Right hindlimb (tissue), 1 donor: Measurements from ENCODE around the gene SLC45A3.
A peak's percentile ranks its signal among the peaks of the same experiment; 100 is the strongest.

Source experiments
- DNase-seq: peaks from one replicate; pipeline ENCODE4 v3.0.0-alpha.2; 2018

Gene SLC45A3

GRCh38 chr1:205699416-205699815 is 19.1 kb upstream of the SLC45A3 start:
- no peak for DNase-seq

- no peak for DNase-seq
Observed at GRCh38 chr1:205698921-205699320, 18.6 kb upstream of the SLC45A3 start.

- peak; percentile 44 for DNase-seq
Observed at GRCh38 chr1:205693421-205693991, 13.2 kb upstream of the SLC45A3 start.

- DNase-seq = no peak
Observed at GRCh38 chr1:205692423-205692822, 12.1 kb upstream of the SLC45A3 start.

- no peak for DNase-seq
Observed at GRCh38 chr1:205690122-205690756, 9.9 kb upstream of the SLC45A3 start.

GRCh38 chr1:205689479-205689878 is 9.2 kb upstream of the SLC45A3 start:
- no peak for DNase-seq

GRCh38 chr1:205688171-205689080 is 8.1 kb upstream of the SLC45A3 start:
- no peak for DNase-seq

GRCh38 chr1:205687242-205687641 is 6.9 kb upstream of the SLC45A3 start:
- no peak for DNase-seq

GRCh38 chr1:205681364-205681763 is 1.1 kb upstream of the SLC45A3 start:
- no peak for DNase-seq

- no peak for DNase-seq
Observed at GRCh38 chr1:205678286-205679111, 1.8 kb downstream of the SLC45A3 start.

- no peak for DNase-seq
Observed at GRCh38 chr1:205677167-205677566, 3.1 kb downstream of the SLC45A3 start.

GRCh38 chr1:205676597-205676996 is 3.7 kb downstream of the SLC45A3 start:
- DNase-seq = no peak

GRCh38 chr1:205676002-205676401 is 4.3 kb downstream of the SLC45A3 start:
- DNase-seq = no peak

GRCh38 chr1:205675247-205675646 is 5.1 kb downstream of the SLC45A3 start:
- DNase-seq = no peak

- DNase-seq = no peak
Observed at GRCh38 chr1:205672970-205673369, 7.3 kb downstream of the SLC45A3 start.

GRCh38 chr1:205672395-205672889 is 7.9 kb downstream of the SLC45A3 start:
- DNase-seq = no peak

- DNase-seq = no peak
Observed at GRCh38 chr1:205670611-205671430, 9.5 kb downstream of the SLC45A3 start.

- no peak for DNase-seq
Observed at GRCh38 chr1:205670150-205670446, 10.2 kb downstream of the SLC45A3 start.

GRCh38 chr1:205669341-205670149 is 10.8 kb downstream of the SLC45A3 start:
- DNase-seq = no peak

- no peak for DNase-seq
Observed at GRCh38 chr1:205668951-205669340, 11.4 kb downstream of the SLC45A3 start.
